Measurements from ENCODE around the gene BICDL2. TPM values are rescaled to one million over a fixed set of nuclear protein-coding genes. Genes with fewer than 3 reads are reported as not detected.

BICDL2 gene
- total and polyA plus RNA-seq, 2 of the 8 experiments (the other 6 are each of a cell fraction or from before 2014, with no cell fraction given) = 7.3 to 15.9 TPM

DNA sequence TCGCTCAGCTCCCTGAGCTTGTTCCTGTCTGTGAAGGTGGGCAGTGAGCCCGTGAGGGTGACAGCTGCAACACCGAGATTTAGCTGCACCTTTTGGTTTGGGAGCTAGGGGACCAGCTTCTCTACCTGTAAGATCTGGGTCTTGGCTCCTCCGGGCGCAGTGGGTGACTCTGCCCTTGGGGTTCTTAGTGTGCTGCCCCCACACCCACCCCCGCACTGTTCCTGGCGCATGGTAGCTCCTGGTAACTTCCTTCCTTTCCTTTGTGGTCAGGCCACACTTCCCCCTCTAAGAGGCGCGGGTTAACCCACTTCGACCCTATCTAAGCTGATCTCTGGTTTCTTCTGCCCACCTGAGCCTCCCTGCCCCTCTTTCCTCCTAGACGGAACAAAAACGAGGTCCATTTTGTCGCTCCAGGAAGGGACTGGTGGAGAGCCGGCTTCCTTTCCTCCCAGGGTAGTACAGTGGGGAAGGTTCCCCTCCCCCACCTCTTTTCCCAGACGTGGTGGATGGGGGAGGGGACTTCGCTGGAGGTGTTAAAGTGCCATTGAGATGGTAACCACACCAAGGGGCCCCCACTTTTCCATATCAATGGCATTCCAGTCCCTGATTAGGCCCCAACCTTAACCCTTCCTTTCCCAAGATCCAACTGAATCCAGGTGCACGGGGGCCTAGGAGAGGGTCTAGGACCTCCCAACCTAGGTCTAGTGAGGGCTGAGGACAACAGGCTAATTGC lies 28.6 kb downstream of the BICDL2 start (continued):
- TF ChIP-seq, protein P1, sequence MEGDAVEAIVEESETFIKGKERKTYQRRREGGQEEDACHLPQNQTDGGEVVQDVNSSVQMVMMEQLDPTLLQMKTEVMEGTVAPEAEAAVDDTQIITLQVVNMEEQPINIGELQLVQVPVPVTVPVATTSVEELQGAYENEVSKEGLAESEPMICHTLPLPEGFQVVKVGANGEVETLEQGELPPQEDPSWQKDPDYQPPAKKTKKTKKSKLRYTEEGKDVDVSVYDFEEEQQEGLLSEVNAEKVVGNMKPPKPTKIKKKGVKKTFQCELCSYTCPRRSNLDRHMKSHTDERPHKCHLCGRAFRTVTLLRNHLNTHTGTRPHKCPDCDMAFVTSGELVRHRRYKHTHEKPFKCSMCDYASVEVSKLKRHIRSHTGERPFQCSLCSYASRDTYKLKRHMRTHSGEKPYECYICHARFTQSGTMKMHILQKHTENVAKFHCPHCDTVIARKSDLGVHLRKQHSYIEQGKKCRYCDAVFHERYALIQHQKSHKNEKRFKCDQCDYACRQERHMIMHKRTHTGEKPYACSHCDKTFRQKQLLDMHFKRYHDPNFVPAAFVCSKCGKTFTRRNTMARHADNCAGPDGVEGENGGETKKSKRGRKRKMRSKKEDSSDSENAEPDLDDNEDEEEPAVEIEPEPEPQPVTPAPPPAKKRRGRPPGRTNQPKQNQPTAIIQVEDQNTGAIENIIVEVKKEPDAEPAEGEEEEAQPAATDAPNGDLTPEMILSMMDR (IDR thresholded peaks at IDR 0.05; ENCODE audit: control extremely low read depth in 1 of 3, insufficient read depth in 1 of 3, low read depth in 1 of 3, low read length in 3 of 3) = no peak
- peak; percentile 87 for TF ChIP-seq TAF1 (IDR thresholded peaks at IDR 0.05; ENCODE audit: low read depth, low read length)
- TF ChIP-seq POU5F1 (IDR thresholded peaks at IDR 0.05; ENCODE audit: low read depth, low read length) = peak; percentile 100
- TF ChIP-seq BCL11A (IDR thresholded peaks at IDR 0.05; ENCODE audit: low read depth in 2 of 2, low read length in 2 of 2) = peak; percentile 87 to 88
- TF ChIP-seq SRF (IDR thresholded peaks at IDR 0.05; ENCODE audit: low read depth, low read length) = 0 out of 2 replicates have a peak, but pooled peaks have one; percentile 16
- peak in 1 of 2 experiments; percentile 24; a peak in 1 of 4 replicates for TF ChIP-seq RAD21 (IDR thresholded peaks at IDR 0.05 in 1 of 2, conservative IDR thresholded peaks at IDR 0.05 in 1 of 2; ENCODE audit: low read depth in 2 of 2, low read length in 2 of 2)
- TF ChIP-seq CHD1 (IDR thresholded peaks at IDR 0.05; ENCODE audit: low read depth, low read length) = no peak
- no peak for TF ChIP-seq SIX5 (IDR thresholded peaks at IDR 0.05; ENCODE audit: low read depth, low read length)
- peak; percentile 86 for TF ChIP-seq GTF2F1 (IDR thresholded peaks at IDR 0.05; ENCODE audit: borderline replicate concordance, low read depth, low read length)
- no peak; the same call in 1 of the 2 replicates for TF ChIP-seq BRCA1 (IDR thresholded peaks at IDR 0.05; ENCODE audit: low read depth, low read length)
- peak; percentile 87 to 91; a peak in 3 of 4 replicates for TF ChIP-seq SIN3A (conservative IDR thresholded peaks at IDR 0.05 in 1 of 2, IDR thresholded peaks at IDR 0.05 in 1 of 2; ENCODE audit: low read depth in 1 of 2, low read length in 2 of 2)
- TF ChIP-seq FOSL1 (IDR thresholded peaks at IDR 0.05; ENCODE audit: insufficient read depth, low read depth, low read length) = no peak
- peak; percentile 99 for TF ChIP-seq TEAD4 (IDR thresholded peaks at IDR 0.05; ENCODE audit: low read depth, low read length)
- TF ChIP-seq SP4 (IDR thresholded peaks at IDR 0.05; ENCODE audit: low read length) = no peak
- peak; percentile 75 for TF ChIP-seq POLR2AphosphoS5 (IDR thresholded peaks at IDR 0.05; ENCODE audit: low read depth, low read length)
- peak; percentile 91 to 94 for TF ChIP-seq HDAC2 (IDR thresholded peaks at IDR 0.05; ENCODE audit: borderline replicate concordance in 1 of 2, low read depth in 2 of 2, low read length in 2 of 2)
- TF ChIP-seq, protein P2, sequence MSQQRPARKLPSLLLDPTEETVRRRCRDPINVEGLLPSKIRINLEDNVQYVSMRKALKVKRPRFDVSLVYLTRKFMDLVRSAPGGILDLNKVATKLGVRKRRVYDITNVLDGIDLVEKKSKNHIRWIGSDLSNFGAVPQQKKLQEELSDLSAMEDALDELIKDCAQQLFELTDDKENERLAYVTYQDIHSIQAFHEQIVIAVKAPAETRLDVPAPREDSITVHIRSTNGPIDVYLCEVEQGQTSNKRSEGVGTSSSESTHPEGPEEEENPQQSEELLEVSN (IDR thresholded peaks at IDR 0.05) = peak; percentile 35; the same call in 1 of the 2 replicates
- no peak for TF ChIP-seq RNF2 (IDR thresholded peaks at IDR 0.05; ENCODE audit: borderline replicate concordance, low read depth, low read length, missing control alignments, poor library complexity, severe bottlenecking)
- TF ChIP-seq YY1 (IDR thresholded peaks at IDR 0.05; ENCODE audit: low read depth, low read length) = peak; percentile 80; the same call in 1 of the 2 replicates
- TF ChIP-seq SP1 (IDR thresholded peaks at IDR 0.05; ENCODE audit: low read depth, low read length) = peak; percentile 100

Data from H1 (cell line).